ENCODE data around the gene RBM19.
"Not testable (repeated sequence)": the region's sequence is repeated elsewhere in the genome, so short reads cannot be mapped to it uniquely, and the experiment has no call there.

RBM19 gene

GRCh38 chr12:113965951-113966797 is at the start of gene RBM19:
Gene RBM19 (minus strand): TSS chr12:113966325. CDS start chr12:113966227, 98 bp downstream.
- DNase-seq: peak; percentile 97

DNA sequence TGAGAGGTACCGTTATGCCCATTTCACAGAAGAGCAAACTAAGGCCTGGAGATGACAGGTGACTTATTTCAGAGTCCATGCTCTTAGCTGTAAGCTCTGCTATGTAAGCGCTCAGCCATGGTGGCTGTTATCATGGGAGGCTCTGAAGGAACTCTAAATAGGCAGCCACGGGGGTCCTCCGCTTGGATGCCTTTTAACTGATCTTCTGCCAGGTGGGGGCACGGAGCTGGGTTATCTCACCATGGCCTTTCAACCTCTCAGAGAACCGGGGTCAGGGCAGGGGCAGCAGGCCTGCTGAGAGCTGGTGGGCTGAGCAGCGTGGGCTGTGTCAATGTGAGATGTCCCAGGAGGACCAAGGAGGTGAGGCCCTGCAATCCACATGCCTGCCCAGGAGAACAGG is 49.7 kb upstream of the RBM19 start:
- DNase-seq: no peak

DNA sequence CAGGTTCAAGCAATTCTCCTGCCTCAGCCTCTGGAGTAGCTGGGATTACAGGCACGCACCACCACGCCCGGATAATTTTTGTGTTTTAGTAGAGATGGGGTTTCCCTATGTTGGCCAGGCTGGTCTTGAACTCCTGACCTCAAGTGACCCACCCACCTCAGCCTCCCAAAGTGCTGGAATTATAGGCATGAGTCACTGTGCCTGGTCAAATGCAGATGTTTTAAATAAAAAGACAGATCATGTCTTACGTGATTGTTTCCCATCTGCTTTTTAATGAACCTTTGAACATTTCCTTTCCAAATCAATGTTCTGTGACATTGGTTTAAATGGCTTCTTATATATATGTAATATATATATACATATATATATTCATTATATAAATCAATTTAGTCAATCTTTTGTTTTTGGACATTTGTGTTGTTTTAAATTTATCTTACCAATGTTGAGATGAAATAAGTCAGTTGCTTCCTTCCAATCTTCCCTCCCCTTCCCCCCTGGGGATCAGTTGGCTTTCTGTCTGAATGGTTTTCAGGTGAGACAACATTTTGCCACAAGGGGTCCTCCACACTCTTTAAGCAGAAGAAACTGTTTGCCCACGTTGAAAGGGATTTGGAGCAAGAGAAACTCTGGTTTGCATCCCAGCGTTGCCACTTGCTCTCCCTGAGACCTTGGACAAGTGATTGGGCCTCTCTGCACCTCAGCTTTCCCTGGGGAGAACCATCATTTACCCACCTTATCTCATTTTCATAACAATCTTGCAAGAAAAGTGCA is 47.6 kb upstream of the RBM19 start:
- DNase-seq: no peak

- DNase-seq: no peak
Measured at GRCh38 chr12:114012744-114013431, 46.8 kb upstream of the RBM19 start.

- DNase-seq: no peak
Measured at GRCh38 chr12:114011711-114012110, 45.6 kb upstream of the RBM19 start.

DNA sequence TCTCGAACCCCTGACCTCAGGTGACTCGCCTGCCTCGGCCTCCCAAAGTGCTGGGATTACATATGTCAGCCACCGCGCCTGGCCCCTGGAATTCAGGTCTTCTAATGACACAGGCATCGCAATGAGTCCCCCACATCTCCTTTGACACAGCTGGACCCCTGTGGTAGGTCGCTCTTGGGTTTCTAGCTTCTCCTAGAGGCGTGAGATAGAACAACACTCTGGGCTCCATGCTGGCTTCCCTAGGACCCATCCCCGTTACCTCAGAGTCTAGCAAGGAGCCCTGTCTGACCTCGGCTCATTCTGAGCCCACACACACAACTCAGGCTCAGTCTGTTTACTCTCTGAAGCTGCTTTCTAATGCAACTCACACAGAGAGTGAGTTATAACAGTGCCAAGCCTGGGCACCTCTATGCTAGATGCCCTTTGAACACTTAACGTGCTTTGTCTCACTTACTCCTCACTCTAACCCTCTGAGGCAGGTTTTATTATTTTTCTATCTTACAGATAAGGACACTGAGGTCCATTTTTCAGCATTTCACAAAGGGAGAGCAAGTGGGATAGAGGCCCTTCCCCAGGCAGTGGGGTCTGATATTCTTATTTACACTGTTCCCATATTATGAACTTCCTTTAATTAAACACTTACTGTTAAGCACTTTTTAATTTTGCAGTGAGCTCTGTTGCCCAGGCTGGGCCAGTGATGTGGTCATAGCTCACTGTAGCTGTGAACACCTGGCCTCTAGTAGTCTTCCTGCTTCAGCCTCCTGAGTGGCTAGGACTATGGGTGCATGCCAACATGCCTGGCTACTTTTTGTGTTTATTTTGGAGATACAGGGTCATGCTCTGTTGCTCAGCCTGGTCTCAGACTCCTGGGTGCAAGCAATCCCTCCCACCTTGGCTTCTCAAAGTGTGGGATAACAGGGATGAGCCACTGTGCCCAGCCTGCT is 40.6 kb upstream of the RBM19 start:
- no peak for DNase-seq

DNA sequence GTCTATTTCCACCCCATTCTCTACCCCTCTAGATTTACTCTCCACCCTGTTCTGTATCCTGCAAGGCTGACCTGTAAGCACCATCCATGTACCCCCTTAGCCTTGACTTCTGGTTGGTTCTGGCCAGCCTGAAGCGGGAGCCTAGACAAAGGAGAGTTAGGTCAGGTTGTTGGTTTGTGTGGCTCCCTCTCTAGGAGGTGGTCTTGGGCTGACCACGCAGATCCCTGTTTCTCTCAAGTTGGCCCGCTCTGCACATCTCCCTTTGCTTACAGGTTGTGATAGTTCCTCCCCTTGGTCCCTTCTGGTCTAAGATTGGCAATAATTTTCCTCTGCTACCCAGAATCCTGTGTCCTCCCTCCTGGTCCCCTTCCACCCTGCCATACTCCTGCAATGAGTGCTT is 38.3 kb upstream of the RBM19 start:
- DNase-seq: no peak

DNA sequence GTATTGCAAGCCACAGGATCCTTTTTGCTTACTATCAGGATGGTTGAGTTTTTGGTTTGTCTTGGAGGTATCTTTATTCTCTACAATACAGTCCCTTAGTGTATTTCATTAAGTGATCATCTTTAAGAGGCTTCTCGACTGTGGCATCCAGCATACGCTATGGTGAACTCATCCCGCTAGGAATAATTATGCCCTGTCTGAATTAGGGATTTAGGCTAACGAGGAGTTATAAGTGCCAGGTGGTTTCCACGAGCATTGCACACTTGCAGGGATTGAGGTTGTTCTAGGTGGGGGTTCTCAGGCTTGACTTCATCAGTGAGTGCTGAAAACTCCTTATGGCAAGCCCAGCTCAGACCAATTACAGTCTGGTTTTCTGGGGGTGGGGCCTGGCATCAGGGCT is 37.2 kb upstream of the RBM19 start:
- DNase-seq: no peak

- DNase-seq: no peak
Measured at GRCh38 chr12:114001511-114002340, 35.6 kb upstream of the RBM19 start.

- DNase-seq: no peak
Measured at GRCh38 chr12:114000861-114001260, 34.7 kb upstream of the RBM19 start.

DNA sequence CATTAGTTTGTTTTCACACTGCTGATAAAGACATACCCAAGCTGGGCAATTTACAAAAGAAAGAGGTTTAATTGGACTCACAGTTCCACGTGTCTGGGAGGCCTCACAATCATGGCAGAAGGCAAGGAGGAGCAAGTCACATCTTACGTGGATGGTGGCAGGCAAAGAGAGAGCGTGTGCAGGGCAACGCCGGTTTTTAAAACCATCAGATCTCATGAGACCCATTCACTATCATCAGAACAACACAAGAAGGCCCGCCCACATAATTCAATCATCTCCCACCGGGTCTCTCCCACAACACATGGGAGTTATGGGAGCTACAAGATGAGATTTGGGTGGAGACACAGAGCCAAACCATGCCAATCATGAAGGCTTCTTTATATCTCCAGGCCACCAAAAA is 34.1 kb upstream of the RBM19 start:
- DNase-seq: not testable (repeated sequence)

GRCh38 chr12:113997365-113997764 is 31.2 kb upstream of the RBM19 start:
- DNase-seq: no peak

DNA sequence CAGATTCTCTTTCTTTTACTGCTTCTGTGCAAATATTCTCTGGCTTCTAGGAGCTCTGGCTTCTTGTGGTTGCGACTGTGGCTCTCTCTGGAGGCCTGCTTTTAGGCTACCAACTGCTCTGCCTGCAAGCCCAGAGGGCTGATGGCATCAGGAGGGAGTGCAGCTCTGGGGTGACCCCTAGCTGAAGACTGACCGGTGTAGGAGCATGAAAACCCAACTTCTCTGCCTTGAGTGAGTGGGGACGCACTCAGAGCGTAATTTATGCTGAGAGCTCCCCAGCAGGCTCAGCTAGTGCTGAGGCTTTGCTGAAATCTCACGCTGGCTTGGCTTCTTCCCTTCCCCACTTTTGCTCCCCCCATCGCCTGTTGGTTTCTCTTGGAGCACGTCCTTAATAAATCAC is 29.9 kb upstream of the RBM19 start:
- no peak for DNase-seq

DNA sequence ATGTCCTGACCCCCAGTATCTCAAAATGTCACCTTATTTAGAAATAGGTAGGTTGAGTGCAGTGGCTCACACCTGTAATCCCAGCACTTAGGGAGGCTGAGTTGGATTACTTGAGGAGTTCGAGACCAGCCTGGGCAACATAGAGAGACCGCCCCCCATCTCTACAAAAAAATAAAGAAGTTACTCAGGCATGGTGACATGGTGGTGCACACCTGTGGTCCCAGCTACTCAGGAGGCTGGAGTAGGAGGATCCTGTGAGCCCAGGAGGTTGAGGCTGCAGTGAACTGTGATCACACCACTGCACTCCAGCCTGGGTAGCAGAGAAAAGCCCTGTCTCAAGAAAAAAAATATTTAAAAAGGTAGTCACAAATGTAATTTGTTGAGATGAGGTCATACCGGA is 27.9 kb upstream of the RBM19 start:
- no peak for DNase-seq

- not testable (repeated sequence) for DNase-seq
Measured at GRCh38 chr12:113992751-113993150, 26.6 kb upstream of the RBM19 start.

- DNase-seq: no peak
Measured at GRCh38 chr12:113991224-113992044, 25.3 kb upstream of the RBM19 start.

GRCh38 chr12:113990250-113991223 is 24.4 kb upstream of the RBM19 start:
- DNase-seq: no peak

GRCh38 chr12:113988976-113989375 is 22.9 kb upstream of the RBM19 start:
- DNase-seq: no peak

GRCh38 chr12:113988064-113988451 is 21.9 kb upstream of the RBM19 start:
- no peak for DNase-seq

All from CD4-positive, alpha-beta T cell treated with Interferon gamma for 1 hour (primary cell).